Measurements from ENCODE around the gene ASPSCR1. TPM values are rescaled to one million over a fixed set of nuclear protein-coding genes. Genes with fewer than 3 reads are reported as not detected.

Gene ASPSCR1
- total RNA-seq, 4 donors from 2014 or later: 21.0 to 61.7 (median 41.3) TPM

DNA sequence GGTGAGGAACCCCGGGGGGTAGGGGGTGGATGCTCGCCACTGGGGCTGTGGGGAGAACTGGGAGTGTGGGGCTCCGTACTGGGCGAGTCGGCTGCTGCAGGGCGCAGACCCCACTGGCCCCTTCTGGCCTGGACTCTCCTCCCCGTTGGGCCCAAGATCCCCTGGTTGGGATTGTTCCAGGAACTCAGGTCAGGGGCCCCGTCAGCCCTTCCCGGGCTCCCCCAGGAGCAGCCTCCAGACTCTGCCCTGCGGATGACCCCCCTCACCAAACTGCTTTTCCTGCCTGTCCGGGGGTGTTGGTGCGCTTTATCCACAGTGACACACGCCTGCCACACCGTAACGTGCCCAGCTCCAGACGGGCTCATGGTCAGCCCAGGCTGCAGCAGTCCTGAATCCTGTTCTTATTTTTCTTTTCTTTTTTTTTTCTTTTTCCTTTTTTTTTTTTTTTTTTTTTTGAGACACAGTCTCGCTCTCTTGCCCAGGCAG lies 24.2 kb downstream of the ASPSCR1 start:
- intact Hi-C loops (cut with DNase I; ENCODE audit: low total_unique reads): no loop called here
- DNase-seq: no peak
- in situ Hi-C loops (cut with MboI; ENCODE audit: low pct_ligation_motif_present in 1 of 4, low pct_unique_long_range_greater_than_20kb in 1 of 4, low sequenced_read_pairs in 3 of 4): no loop called here
- Histone ChIP-seq H3K4me1 (peaks cover 6 to 19% (median 11%) of the 10 kb centered on the region in 4 donors), H3K27me3 (no peaks in the 10 kb centered on the region), H3K27ac (no peak overlapping the region), H3K4me3 (no peak overlapping the region), H3K36me3 (no peaks in the 10 kb centered on the region), H3K9me3 (no peaks in the 10 kb centered on the region)
- no peak for TF ChIP-seq POLR2A (IDR thresholded peaks at IDR 0.05)
- TF ChIP-seq, protein P1, sequence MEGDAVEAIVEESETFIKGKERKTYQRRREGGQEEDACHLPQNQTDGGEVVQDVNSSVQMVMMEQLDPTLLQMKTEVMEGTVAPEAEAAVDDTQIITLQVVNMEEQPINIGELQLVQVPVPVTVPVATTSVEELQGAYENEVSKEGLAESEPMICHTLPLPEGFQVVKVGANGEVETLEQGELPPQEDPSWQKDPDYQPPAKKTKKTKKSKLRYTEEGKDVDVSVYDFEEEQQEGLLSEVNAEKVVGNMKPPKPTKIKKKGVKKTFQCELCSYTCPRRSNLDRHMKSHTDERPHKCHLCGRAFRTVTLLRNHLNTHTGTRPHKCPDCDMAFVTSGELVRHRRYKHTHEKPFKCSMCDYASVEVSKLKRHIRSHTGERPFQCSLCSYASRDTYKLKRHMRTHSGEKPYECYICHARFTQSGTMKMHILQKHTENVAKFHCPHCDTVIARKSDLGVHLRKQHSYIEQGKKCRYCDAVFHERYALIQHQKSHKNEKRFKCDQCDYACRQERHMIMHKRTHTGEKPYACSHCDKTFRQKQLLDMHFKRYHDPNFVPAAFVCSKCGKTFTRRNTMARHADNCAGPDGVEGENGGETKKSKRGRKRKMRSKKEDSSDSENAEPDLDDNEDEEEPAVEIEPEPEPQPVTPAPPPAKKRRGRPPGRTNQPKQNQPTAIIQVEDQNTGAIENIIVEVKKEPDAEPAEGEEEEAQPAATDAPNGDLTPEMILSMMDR (IDR thresholded peaks at IDR 0.05): no peak
- no peak for TF ChIP-seq EP300 (IDR thresholded peaks at IDR 0.05; ENCODE audit: low read depth)
- TF ChIP-seq POLR2AphosphoS5 (IDR thresholded peaks at IDR 0.05): no peak
- 80% methylated on average over 12 of the region's 17 CpGs; no CpG with 5 or more reads in 1 of the 2 donors for WGBS, 2 donors (ENCODE audit: low coverage in 1 of 2)

DNA sequence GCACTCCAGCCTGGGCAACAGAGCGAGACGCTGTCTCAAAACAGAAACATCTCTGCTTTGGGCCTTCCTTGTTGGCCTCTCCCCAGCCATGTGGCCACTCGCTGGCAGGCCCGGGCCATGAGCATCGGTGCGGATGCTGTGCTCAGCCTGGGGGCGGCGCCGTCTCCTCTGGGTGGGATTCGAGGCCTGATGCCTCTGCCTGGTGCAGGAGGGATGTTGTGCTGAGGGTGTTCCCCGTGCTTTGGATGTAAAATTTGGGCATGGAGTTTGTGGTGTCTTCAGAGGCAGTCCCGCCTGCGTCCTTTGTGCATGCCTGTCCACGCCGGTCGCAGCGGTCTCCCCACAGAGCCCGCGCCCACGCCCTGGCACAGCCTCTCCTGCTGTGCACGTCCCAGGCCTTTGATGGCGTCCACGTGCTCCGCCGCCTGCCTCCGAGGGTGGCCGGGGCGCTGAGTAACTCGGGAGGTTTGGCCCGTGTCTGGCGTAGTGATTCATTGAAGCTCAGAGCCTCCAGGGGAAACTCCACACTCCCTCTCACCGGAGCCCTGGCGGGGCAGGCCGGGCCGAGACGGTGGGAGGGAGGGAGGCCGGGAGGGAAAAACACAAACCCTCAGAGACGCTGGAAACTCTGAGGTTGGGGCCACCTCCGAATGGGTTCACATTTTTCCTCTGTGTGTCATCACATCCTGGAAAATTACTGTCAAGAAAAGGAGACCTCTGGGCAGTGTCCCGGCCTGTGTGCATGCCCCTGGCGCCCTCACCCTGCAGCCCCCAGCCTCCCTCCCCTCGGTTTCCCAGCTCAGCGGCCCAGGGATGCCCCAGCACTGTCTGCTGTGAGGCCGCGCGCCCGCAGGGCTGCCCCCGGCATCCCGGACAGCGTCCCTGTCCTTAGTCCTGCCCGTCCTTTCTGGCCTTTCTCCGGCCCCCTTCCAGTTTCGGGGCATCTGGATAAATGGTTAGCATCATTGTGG lies 26.3 kb downstream of the ASPSCR1 start:
- H3K4me1 ChIP-seq: peaks cover 6 to 19% (median 11%) of the 10 kb centered on the region in 4 donors
- H3K4me3 ChIP-seq: no peak overlapping the region
- no peaks in the 10 kb centered on the region for H3K36me3 ChIP-seq
- WGBS, 2 donors (ENCODE audit: low coverage in 1 of 2): 74 to 75% methylated on average over 13 to 53 of the region's 53 CpGs
- peak overlapping the region in 3 of 4 donors; percentile 28 to 64 (median 61) for H3K27ac ChIP-seq
- no peaks in the 10 kb centered on the region for H3K27me3 ChIP-seq
- H3K9me3 ChIP-seq: no peaks in the 10 kb centered on the region
- peak; percentile 53 for DNase-seq
- TF ChIP-seq, protein P1 (IDR thresholded peaks at IDR 0.05): no peak
- TF ChIP-seq POLR2AphosphoS5 (IDR thresholded peaks at IDR 0.05) (peak in 1 of 3 donors; percentile 25), EP300 (IDR thresholded peaks at IDR 0.05; ENCODE audit: low read depth) (no peak), POLR2A (IDR thresholded peaks at IDR 0.05) (no peak)
- intact Hi-C loops (cut with DNase I; ENCODE audit: low total_unique reads): no loop called here
- in situ Hi-C loops (cut with MboI; ENCODE audit: low pct_ligation_motif_present in 1 of 4, low pct_unique_long_range_greater_than_20kb in 1 of 4, low sequenced_read_pairs in 3 of 4): no loop called here

DNA sequence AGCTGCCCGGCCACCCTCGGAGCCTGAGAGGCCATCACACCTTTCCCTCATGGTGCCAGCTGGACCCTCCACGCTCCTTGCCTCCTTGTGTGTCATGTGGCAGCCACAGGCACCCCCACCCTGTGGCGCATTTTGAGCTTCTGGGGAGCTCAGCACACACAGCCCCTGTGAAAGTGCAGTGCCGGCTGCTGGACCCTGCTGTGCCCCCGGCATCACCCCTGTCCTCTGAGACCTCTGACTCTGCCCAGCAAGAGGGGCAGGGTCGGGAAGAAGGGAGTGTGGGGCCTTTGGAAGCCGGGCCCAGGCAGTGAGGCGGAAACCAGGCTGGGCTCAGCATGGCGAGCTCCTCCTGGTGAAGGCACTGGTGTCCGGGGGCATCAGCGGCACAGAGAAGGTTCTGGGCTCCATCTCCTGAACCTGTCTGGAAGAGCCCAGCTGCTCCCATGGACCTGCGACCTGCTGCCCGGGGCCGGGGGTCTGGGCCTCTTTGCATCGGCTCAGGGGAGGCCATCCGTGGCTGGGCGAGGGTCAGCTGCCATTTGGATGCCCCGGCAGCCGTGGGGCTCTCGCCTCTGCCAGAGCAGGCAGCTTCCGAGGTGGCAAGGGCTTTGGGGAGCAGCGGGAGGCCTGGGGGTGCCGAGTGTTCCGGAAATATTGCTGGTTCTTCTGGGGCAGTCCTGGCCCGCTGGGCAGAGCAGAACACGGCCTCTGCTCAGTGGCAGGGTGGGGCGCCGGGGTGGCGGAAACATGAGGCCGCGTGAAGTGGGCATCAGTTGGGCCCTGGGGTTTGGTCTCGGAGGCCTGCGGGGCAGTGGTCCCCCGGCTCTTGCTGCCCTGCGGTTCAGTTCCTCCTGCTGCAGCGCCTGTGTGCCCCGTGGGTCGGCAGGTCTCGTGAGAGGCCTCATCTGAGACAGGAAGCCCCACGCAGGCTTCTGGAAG lies 27.4 kb downstream of the ASPSCR1 start:
- 83 to 100% methylated on average over 1 to 35 of the region's 41 CpGs for WGBS, 2 donors (ENCODE audit: low coverage in 1 of 2)
- H3K9me3 ChIP-seq: no peaks in the 10 kb centered on the region
- peaks cover 6 to 19% (median 11%) of the 10 kb centered on the region in 4 donors for H3K4me1 ChIP-seq
- DNase-seq: no peak
- in situ Hi-C loops (cut with MboI; ENCODE audit: low pct_ligation_motif_present in 1 of 4, low pct_unique_long_range_greater_than_20kb in 1 of 4, low sequenced_read_pairs in 3 of 4): no loop called here
- H3K36me3 ChIP-seq: no peaks in the 10 kb centered on the region
- no peaks in the 10 kb centered on the region for H3K27me3 ChIP-seq
- intact Hi-C loops (cut with DNase I; ENCODE audit: low total_unique reads): no loop called here
- peak overlapping the region in 3 of 4 donors; percentile 28 to 64 (median 61) for H3K27ac ChIP-seq
- no peak overlapping the region for H3K4me3 ChIP-seq
- TF ChIP-seq, protein P1 (IDR thresholded peaks at IDR 0.05): no peak
- TF ChIP-seq POLR2AphosphoS5 (IDR thresholded peaks at IDR 0.05): no peak
- TF ChIP-seq EP300 (IDR thresholded peaks at IDR 0.05; ENCODE audit: low read depth): no peak
- no peak for TF ChIP-seq POLR2A (IDR thresholded peaks at IDR 0.05)

Data from transverse colon (tissue), 4 donors.